ENCODE results near the gene CCDC77.

Gene CCDC77

DNA sequence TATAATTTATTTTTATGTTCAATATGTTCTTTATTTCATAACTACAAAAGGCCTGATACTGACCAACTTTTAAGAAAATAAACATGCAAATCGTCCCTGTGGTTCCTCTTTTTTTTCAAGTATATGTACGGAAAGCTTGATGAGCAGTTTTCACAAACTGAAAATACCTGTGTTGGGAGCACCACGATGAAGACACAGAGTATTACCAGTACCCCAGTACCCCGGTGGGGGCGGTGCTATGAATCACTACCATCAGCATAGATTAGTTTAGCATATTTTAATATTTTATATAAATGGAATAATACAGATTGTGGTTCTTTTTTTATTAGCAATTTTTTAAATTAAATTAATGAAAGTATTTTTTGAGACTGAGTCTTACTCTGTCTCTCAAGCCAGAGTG is 65.3 kb downstream of the CCDC77 start:
- no peaks in the 10 kb centered on the region for H3K4me1 ChIP-seq (ENCODE audit: control extremely low read depth in 1 of 4, control insufficient read depth in 4 of 4, insufficient read depth in 4 of 4, low read length in 3 of 4)
- H3K9me3 ChIP-seq (ENCODE audit: control extremely low read depth in 1 of 5, control insufficient read depth in 4 of 5, insufficient read depth in 2 of 5, low read depth in 1 of 5, low read length in 4 of 5) = no peaks in the 10 kb centered on the region
- H3K4me3 ChIP-seq (ENCODE audit: control insufficient read depth in 1 of 7, extremely low read depth in 1 of 7, insufficient read depth in 4 of 7, low read depth in 2 of 7, low read length in 6 of 7) = no peak overlapping the region
- peaks cover 6 to 43% (median 16%) of the 10 kb centered on the region in 5 experiments for H3K27me3 ChIP-seq (replicated peaks in 2 of 5; ENCODE audit: control insufficient read depth in 4 of 5, insufficient read depth in 5 of 5, low read length in 4 of 5)
- no peak for DNase-seq
- POLR2A ChIA-PET = no interaction called here
- CTCF ChIA-PET = no interaction called here
- 93% methylated on average over 2 of the region's 5 CpGs for WGBS (ENCODE audit: insufficient coverage)
- H3K36me3 ChIP-seq (ENCODE audit: control insufficient read depth in 4 of 4, insufficient read depth in 4 of 4, low read length in 3 of 4) = no peaks in the 10 kb centered on the region
- H3K27ac ChIP-seq (ENCODE audit: insufficient read depth in 1 of 2, low read depth in 1 of 2, low read length in 2 of 2, poor library complexity in 1 of 2, severe bottlenecking in 2 of 2) = no peak overlapping the region

DNA sequence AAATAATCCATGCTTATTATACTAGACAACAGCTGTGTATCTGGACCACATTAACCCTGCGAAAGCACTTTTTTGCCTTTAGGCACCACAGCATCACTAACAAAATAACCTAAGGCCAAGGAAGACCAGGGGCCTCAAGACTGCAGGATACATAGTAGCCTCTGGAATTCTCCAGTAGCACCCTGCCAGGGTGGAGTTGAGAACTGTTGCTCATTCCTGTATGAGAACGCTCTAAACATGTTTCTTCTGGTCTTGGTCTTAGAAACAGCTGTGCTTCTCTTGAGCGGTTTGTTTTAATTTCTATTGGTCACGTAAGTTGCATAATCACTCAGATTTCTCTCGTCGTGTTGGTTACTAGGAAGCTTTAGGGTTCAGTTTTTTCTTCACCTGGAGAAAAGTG is 66.1 kb downstream of the CCDC77 start:
- 64% methylated on average over 2 of the region's 6 CpGs for WGBS (ENCODE audit: insufficient coverage)
- Histone ChIP-seq H3K4me1 (ENCODE audit: control extremely low read depth in 1 of 4, control insufficient read depth in 4 of 4, insufficient read depth in 4 of 4, low read length in 3 of 4) (no peaks in the 10 kb centered on the region), H3K27ac (ENCODE audit: insufficient read depth in 1 of 2, low read depth in 1 of 2, low read length in 2 of 2, poor library complexity in 1 of 2, severe bottlenecking in 2 of 2) (no peak overlapping the region), H3K4me3 (ENCODE audit: control insufficient read depth in 1 of 7, extremely low read depth in 1 of 7, insufficient read depth in 4 of 7, low read depth in 2 of 7, low read length in 6 of 7) (no peak overlapping the region), H3K36me3 (ENCODE audit: control insufficient read depth in 4 of 4, insufficient read depth in 4 of 4, low read length in 3 of 4) (no peaks in the 10 kb centered on the region), H3K27me3 (replicated peaks in 2 of 5; ENCODE audit: control insufficient read depth in 4 of 5, insufficient read depth in 5 of 5, low read length in 4 of 5) (peaks cover under 1 to 34% (median 11%) of the 10 kb centered on the region in 5 experiments), H3K9me3 (ENCODE audit: control extremely low read depth in 1 of 5, control insufficient read depth in 4 of 5, insufficient read depth in 2 of 5, low read depth in 1 of 5, low read length in 4 of 5) (no peaks in the 10 kb centered on the region)
- no peak for DNase-seq
- POLR2A ChIA-PET = no interaction called here
- CTCF ChIA-PET = interaction anchor here (1.0 kb wide), 1 partner anchor 17 kb away, joined by 3 read pairs; no protein-coding TSS in a partner anchor

DNA sequence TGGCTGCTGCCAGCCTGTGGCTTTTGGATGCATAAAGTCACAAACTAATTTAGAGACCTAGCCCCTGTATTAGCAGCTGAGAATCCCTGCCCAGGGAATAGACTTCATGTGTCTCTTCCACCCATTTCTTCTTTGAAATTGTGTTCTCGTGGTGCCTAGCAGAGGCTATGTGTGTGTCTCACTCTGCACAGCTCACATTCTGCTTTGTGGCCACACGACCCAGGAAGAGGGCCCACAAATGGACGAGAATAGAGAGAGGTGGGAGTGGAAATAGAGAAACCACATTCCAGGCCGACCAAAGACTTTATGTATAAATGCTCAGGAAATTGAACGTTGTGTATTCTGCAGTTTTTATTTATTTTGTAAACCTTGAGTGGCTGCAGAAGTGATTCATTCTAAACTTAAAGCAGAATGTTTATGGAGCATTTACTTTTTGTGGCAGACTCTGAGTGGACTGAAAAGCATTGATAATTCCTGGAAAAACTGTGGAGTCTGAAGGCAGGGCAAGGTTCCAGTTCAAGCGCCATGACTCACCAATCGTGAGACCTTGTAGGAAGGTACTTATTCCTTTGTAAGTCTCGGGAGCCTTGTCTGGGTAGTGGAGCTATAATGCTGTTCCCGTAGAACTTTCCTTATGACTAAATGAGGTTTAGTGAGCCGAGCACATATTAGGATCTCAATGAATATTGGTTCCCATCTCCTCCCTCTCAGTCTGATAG is 67.4 kb downstream of the CCDC77 start:
- 89% methylated on average over 9 of the region's 10 CpGs for WGBS (ENCODE audit: insufficient coverage)
- DNase-seq = no peak
- Histone ChIP-seq H3K27me3 (replicated peaks in 2 of 5; ENCODE audit: control insufficient read depth in 4 of 5, insufficient read depth in 5 of 5, low read length in 4 of 5) (peaks cover 0 to 33% (median 8%) of the 10 kb centered on the region in 5 experiments), H3K36me3 (ENCODE audit: control insufficient read depth in 4 of 4, insufficient read depth in 4 of 4, low read length in 3 of 4) (no peaks in the 10 kb centered on the region), H3K27ac (ENCODE audit: insufficient read depth in 1 of 2, low read depth in 1 of 2, low read length in 2 of 2, poor library complexity in 1 of 2, severe bottlenecking in 2 of 2) (no peak overlapping the region), H3K4me1 (ENCODE audit: control extremely low read depth in 1 of 4, control insufficient read depth in 4 of 4, insufficient read depth in 4 of 4, low read length in 3 of 4) (no peaks in the 10 kb centered on the region), H3K9me3 (ENCODE audit: control extremely low read depth in 1 of 5, control insufficient read depth in 4 of 5, insufficient read depth in 2 of 5, low read depth in 1 of 5, low read length in 4 of 5) (no peaks in the 10 kb centered on the region), H3K4me3 (ENCODE audit: control insufficient read depth in 1 of 7, extremely low read depth in 1 of 7, insufficient read depth in 4 of 7, low read depth in 2 of 7, low read length in 6 of 7) (no peak overlapping the region)
- CTCF ChIA-PET = no interaction called here
- POLR2A ChIA-PET = no interaction called here

DNA sequence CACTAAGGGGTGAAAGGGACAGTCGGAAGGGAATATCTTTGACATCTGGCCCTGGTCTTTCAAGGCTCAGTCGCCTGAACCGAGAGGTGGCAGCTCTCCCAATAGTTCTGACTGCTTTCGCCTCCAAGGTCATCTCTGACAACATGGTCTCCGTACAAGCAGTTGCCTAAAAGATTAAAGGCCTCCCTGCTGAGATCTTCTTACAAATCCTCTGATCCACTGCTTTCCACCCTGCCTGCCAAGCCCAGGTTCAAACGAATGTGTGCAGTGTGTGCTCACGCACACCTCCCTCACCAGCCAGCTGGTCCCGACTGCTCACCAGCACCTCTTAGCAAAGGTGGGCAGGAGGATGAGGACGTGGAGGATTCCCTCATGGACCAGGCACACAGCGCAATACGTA is 68.7 kb downstream of the CCDC77 start:
- no peak for DNase-seq
- ChIA-PET POLR2A (no interaction called here), CTCF (no interaction called here)
- no peak overlapping the region for H3K27ac ChIP-seq (ENCODE audit: insufficient read depth in 1 of 2, low read depth in 1 of 2, low read length in 2 of 2, poor library complexity in 1 of 2, severe bottlenecking in 2 of 2)
- no peak overlapping the region for H3K4me3 ChIP-seq (ENCODE audit: control insufficient read depth in 1 of 7, extremely low read depth in 1 of 7, insufficient read depth in 4 of 7, low read depth in 2 of 7, low read length in 6 of 7)
- no peaks in the 10 kb centered on the region for H3K36me3 ChIP-seq (ENCODE audit: control insufficient read depth in 4 of 4, insufficient read depth in 4 of 4, low read length in 3 of 4)
- WGBS (ENCODE audit: insufficient coverage) = 87% methylated on average over 11 of the region's 11 CpGs
- no peaks in the 10 kb centered on the region for H3K4me1 ChIP-seq (ENCODE audit: control extremely low read depth in 1 of 4, control insufficient read depth in 4 of 4, insufficient read depth in 4 of 4, low read length in 3 of 4)
- H3K27me3 ChIP-seq (replicated peaks in 2 of 5; ENCODE audit: control insufficient read depth in 4 of 5, insufficient read depth in 5 of 5, low read length in 4 of 5) = peaks cover 0 to 34% (median 7%) of the 10 kb centered on the region in 5 experiments
- H3K9me3 ChIP-seq (ENCODE audit: control extremely low read depth in 1 of 5, control insufficient read depth in 4 of 5, insufficient read depth in 2 of 5, low read depth in 1 of 5, low read length in 4 of 5) = no peaks in the 10 kb centered on the region

DNA sequence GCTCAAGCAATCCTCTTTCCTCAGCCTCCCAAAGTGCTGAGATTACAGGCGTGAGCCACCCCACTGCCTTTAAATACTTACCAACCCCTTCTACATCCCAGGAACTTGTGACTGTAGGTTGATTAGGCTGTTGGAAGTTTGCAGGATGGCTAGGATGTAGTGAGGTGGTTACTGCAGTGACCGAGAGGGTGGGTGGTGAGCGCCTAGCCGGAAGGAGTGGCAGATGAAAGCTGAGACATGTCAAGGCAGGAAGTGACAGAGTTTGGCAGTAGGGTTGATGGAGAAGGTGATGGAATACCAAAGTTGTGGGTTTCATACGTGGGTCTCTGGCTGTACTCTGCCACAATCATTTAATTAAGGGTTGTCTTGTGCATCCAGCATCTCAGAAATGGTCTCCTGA is 71.8 kb downstream of the CCDC77 start:
- CTCF ChIA-PET = interaction anchor here (1.0 kb wide), 1 partner anchor 25 kb away, joined by 4 read pairs; no protein-coding TSS in a partner anchor
- WGBS (ENCODE audit: insufficient coverage) = 90% methylated on average over 4 of the region's 5 CpGs
- no peak overlapping the region for H3K4me3 ChIP-seq (ENCODE audit: control insufficient read depth in 1 of 7, extremely low read depth in 1 of 7, insufficient read depth in 4 of 7, low read depth in 2 of 7, low read length in 6 of 7)
- POLR2A ChIA-PET = no interaction called here
- no peaks in the 10 kb centered on the region for H3K4me1 ChIP-seq (ENCODE audit: control extremely low read depth in 1 of 4, control insufficient read depth in 4 of 4, insufficient read depth in 4 of 4, low read length in 3 of 4)
- no peak for DNase-seq
- no peaks in the 10 kb centered on the region for H3K36me3 ChIP-seq (ENCODE audit: control insufficient read depth in 4 of 4, insufficient read depth in 4 of 4, low read length in 3 of 4)
- peaks cover 0 to 40% (median 7%) of the 10 kb centered on the region in 5 experiments for H3K27me3 ChIP-seq (replicated peaks in 2 of 5; ENCODE audit: control insufficient read depth in 4 of 5, insufficient read depth in 5 of 5, low read length in 4 of 5)
- H3K27ac ChIP-seq (ENCODE audit: insufficient read depth in 1 of 2, low read depth in 1 of 2, low read length in 2 of 2, poor library complexity in 1 of 2, severe bottlenecking in 2 of 2) = no peak overlapping the region
- H3K9me3 ChIP-seq (ENCODE audit: control extremely low read depth in 1 of 5, control insufficient read depth in 4 of 5, insufficient read depth in 2 of 5, low read depth in 1 of 5, low read length in 4 of 5) = no peaks in the 10 kb centered on the region

GRCh38 chr12:473863-474577 is 72.6 kb downstream of the CCDC77 start:
- Histone ChIP-seq H3K9me3 (ENCODE audit: control extremely low read depth in 1 of 5, control insufficient read depth in 4 of 5, insufficient read depth in 2 of 5, low read depth in 1 of 5, low read length in 4 of 5) (no peaks in the 10 kb centered on the region), H3K4me3 (ENCODE audit: control insufficient read depth in 1 of 7, extremely low read depth in 1 of 7, insufficient read depth in 4 of 7, low read depth in 2 of 7, low read length in 6 of 7) (no peak overlapping the region), H3K27me3 (replicated peaks in 2 of 5; ENCODE audit: control insufficient read depth in 4 of 5, insufficient read depth in 5 of 5, low read length in 4 of 5) (peaks cover 0 to 40% (median 8%) of the 10 kb centered on the region in 5 experiments), H3K36me3 (ENCODE audit: control insufficient read depth in 4 of 4, insufficient read depth in 4 of 4, low read length in 3 of 4) (no peaks in the 10 kb centered on the region), H3K27ac (ENCODE audit: insufficient read depth in 1 of 2, low read depth in 1 of 2, low read length in 2 of 2, poor library complexity in 1 of 2, severe bottlenecking in 2 of 2) (no peak overlapping the region), H3K4me1 (ENCODE audit: control extremely low read depth in 1 of 4, control insufficient read depth in 4 of 4, insufficient read depth in 4 of 4, low read length in 3 of 4) (no peaks in the 10 kb centered on the region)
- 63% methylated on average over 7 of the region's 9 CpGs for WGBS (ENCODE audit: insufficient coverage)
- no peak for DNase-seq
- ChIA-PET POLR2A (no interaction called here), CTCF (interaction anchor here (1.0 kb wide), 1 partner anchor 26 kb away, joined by 4 read pairs; no protein-coding TSS in a partner anchor)

DNA sequence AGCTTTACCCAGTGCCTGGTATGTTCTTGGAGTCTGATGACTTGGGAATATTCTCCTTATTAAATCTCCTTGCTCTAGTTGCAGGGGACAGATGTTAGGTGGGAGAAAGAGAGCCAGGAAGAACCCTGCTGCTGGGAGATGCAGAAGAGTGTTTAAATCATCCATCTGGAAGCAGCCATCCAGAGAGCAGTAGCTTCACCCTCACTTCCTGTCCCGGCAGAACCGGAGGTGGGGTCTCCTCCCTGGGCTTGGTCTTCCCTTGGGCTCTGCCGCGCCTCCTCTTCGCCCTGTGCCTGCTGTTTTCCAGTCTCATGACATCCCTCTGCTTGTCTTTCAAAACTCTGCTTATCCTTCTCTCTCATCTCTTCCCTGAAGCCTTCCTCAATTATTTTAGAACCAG is 73.8 kb downstream of the CCDC77 start:
- no peak overlapping the region for H3K27ac ChIP-seq (ENCODE audit: insufficient read depth in 1 of 2, low read depth in 1 of 2, low read length in 2 of 2, poor library complexity in 1 of 2, severe bottlenecking in 2 of 2)
- CTCF ChIA-PET = no interaction called here
- WGBS (ENCODE audit: insufficient coverage) = 44% methylated on average over 5 of the region's 5 CpGs

More for the DNA sequence above, 73.8 kb downstream of the CCDC77 start:
- H3K36me3 ChIP-seq (ENCODE audit: control insufficient read depth in 4 of 4, insufficient read depth in 4 of 4, low read length in 3 of 4) = no peaks in the 10 kb centered on the region
- H3K4me1 ChIP-seq (ENCODE audit: control extremely low read depth in 1 of 4, control insufficient read depth in 4 of 4, insufficient read depth in 4 of 4, low read length in 3 of 4) = no peaks in the 10 kb centered on the region
- H3K9me3 ChIP-seq (ENCODE audit: control extremely low read depth in 1 of 5, control insufficient read depth in 4 of 5, insufficient read depth in 2 of 5, low read depth in 1 of 5, low read length in 4 of 5) = no peaks in the 10 kb centered on the region
- H3K4me3 ChIP-seq (ENCODE audit: control insufficient read depth in 1 of 7, extremely low read depth in 1 of 7, insufficient read depth in 4 of 7, low read depth in 2 of 7, low read length in 6 of 7) = no peak overlapping the region
- H3K27me3 ChIP-seq (replicated peaks in 2 of 5; ENCODE audit: control insufficient read depth in 4 of 5, insufficient read depth in 5 of 5, low read length in 4 of 5) = peaks cover 0 to 38% (median 4%) of the 10 kb centered on the region in 5 experiments
- POLR2A ChIA-PET = no interaction called here
- no peak for DNase-seq

All from common myeloid progenitor, CD34-positive (primary cell).